Measurements from ENCODE around the gene LGR4. TPM values are rescaled to one million over a fixed set of nuclear protein-coding genes. Genes with fewer than 3 reads are reported as not detected.

LGR4 gene
- total RNA-seq, 4 donors from 2014 or later, result 28.7 to 165 (median 120) TPM

- no peak for DNase-seq
- no peak for TF ChIP-seq CTCF (IDR thresholded peaks at IDR 0.05)
- TF ChIP-seq EP300 (IDR thresholded peaks at IDR 0.05; ENCODE audit: low read depth), result no peak
- TF ChIP-seq POLR2AphosphoS5 (IDR thresholded peaks at IDR 0.05), result no peak
- TF ChIP-seq POLR2A (IDR thresholded peaks at IDR 0.05), result no peak
- peaks cover 4 to 28% (median 7%) of the 10 kb centered on the region in 4 donors for H3K4me1 ChIP-seq
- no peak overlapping the region for H3K27ac ChIP-seq
- no peaks in the 10 kb centered on the region for H3K27me3 ChIP-seq
- in situ Hi-C loops (cut with MboI; ENCODE audit: low pct_ligation_motif_present in 1 of 4, low pct_unique_long_range_greater_than_20kb in 1 of 4, low sequenced_read_pairs in 3 of 4) (no loop called here), intact Hi-C loops (cut with DNase I; ENCODE audit: low total_unique reads) (no loop called here)
- H3K9me3 ChIP-seq, result no peaks in the 10 kb centered on the region
- WGBS, 2 donors (ENCODE audit: low coverage in 1 of 2), result 89 to 93% methylated on average over 3 to 4 of the region's 4 CpGs
- no peaks in the 10 kb centered on the region for H3K36me3 ChIP-seq
- H3K4me3 ChIP-seq, result no peak overlapping the region
Observed at GRCh38 chr11:27420217-27420616, 52.4 kb downstream of the LGR4 start.

GRCh38 chr11:27418356-27418755, 54.2 kb downstream of the LGR4 start:
- intact Hi-C loops (cut with DNase I; ENCODE audit: low total_unique reads) (no loop called here), in situ Hi-C loops (cut with MboI; ENCODE audit: low pct_ligation_motif_present in 1 of 4, low pct_unique_long_range_greater_than_20kb in 1 of 4, low sequenced_read_pairs in 3 of 4) (no loop called here)
- H3K27ac ChIP-seq, result no peak overlapping the region
- H3K36me3 ChIP-seq, result no peaks in the 10 kb centered on the region
- TF ChIP-seq POLR2AphosphoS5 (IDR thresholded peaks at IDR 0.05), result no peak
- no peak for TF ChIP-seq POLR2A (IDR thresholded peaks at IDR 0.05)
- no peak for TF ChIP-seq CTCF (IDR thresholded peaks at IDR 0.05)
- no peak for TF ChIP-seq EP300 (IDR thresholded peaks at IDR 0.05; ENCODE audit: low read depth)
- no peak for DNase-seq
- no peak overlapping the region for H3K4me3 ChIP-seq
- no peaks in the 10 kb centered on the region for H3K9me3 ChIP-seq
- H3K27me3 ChIP-seq, result no peaks in the 10 kb centered on the region
- peaks cover 4 to 28% (median 7%) of the 10 kb centered on the region in 4 donors for H3K4me1 ChIP-seq
- 43 to 75% methylated on average over 1 of the region's 1 CpG for WGBS, 2 donors (ENCODE audit: low coverage in 1 of 2)

- Histone ChIP-seq H3K27me3 (no peaks in the 10 kb centered on the region), H3K4me1 (peaks cover 4 to 19% (median 6%) of the 10 kb centered on the region in 4 donors), H3K9me3 (no peaks in the 10 kb centered on the region), H3K27ac (no peak overlapping the region), H3K36me3 (no peaks in the 10 kb centered on the region), H3K4me3 (no peak overlapping the region)
- TF ChIP-seq EP300 (IDR thresholded peaks at IDR 0.05; ENCODE audit: low read depth), result no peak
- TF ChIP-seq POLR2AphosphoS5 (IDR thresholded peaks at IDR 0.05), result no peak
- no peak for TF ChIP-seq POLR2A (IDR thresholded peaks at IDR 0.05)
- TF ChIP-seq CTCF (IDR thresholded peaks at IDR 0.05), result no peak
- 60 to 85% methylated on average over 2 of the region's 2 CpGs for WGBS, 2 donors (ENCODE audit: low coverage in 1 of 2)
- in situ Hi-C loops (cut with MboI; ENCODE audit: low pct_ligation_motif_present in 1 of 4, low pct_unique_long_range_greater_than_20kb in 1 of 4, low sequenced_read_pairs in 3 of 4), result no loop called here
- DNase-seq, result no peak
- intact Hi-C loops (cut with DNase I; ENCODE audit: low total_unique reads), result no loop called here
Observed at GRCh38 chr11:27416568-27417176, 55.9 kb downstream of the LGR4 start.

GRCh38 chr11:27414644-27415043, 57.9 kb downstream of the LGR4 start:
- H3K27me3 ChIP-seq, result no peaks in the 10 kb centered on the region
- WGBS, 2 donors (ENCODE audit: low coverage in 1 of 2), result 87 to 100% methylated on average over 1 to 3 of the region's 3 CpGs
- no peak overlapping the region for H3K4me3 ChIP-seq
- H3K36me3 ChIP-seq, result no peaks in the 10 kb centered on the region
- no peak for TF ChIP-seq CTCF (IDR thresholded peaks at IDR 0.05)
- no peak for TF ChIP-seq POLR2A (IDR thresholded peaks at IDR 0.05)
- no peak for TF ChIP-seq EP300 (IDR thresholded peaks at IDR 0.05; ENCODE audit: low read depth)
- no peak for TF ChIP-seq POLR2AphosphoS5 (IDR thresholded peaks at IDR 0.05)
- peaks cover 0 to 8% (median 3%) of the 10 kb centered on the region in 4 donors for H3K4me1 ChIP-seq
- intact Hi-C loops (cut with DNase I; ENCODE audit: low total_unique reads), result no loop called here
- in situ Hi-C loops (cut with MboI; ENCODE audit: low pct_ligation_motif_present in 1 of 4, low pct_unique_long_range_greater_than_20kb in 1 of 4, low sequenced_read_pairs in 3 of 4), result no loop called here
- DNase-seq, result no peak
- no peaks in the 10 kb centered on the region for H3K9me3 ChIP-seq
- H3K27ac ChIP-seq, result no peak overlapping the region
